Thyroid gland (tissue), 4 donors: ENCODE measurements around the gene E2F6.

Experiments
- POLR2A ChIP-seq, 2 donors: fragments of 450-650 bp; IDR thresholded peaks; one replicate each; pipeline ENCODE4 v1.6.1; 2017; ENCODE audit warnings: antibody characterized with exemption in 2 of 2, mild to moderate bottlenecking in 2 of 2, moderate library complexity in 1 of 2
- TF ChIP-seq, protein P1 (sequence below), 6 experiments: fragments of 200-600 bp in 3 of 6; fragments of 450-650 bp in 3 of 6; sonication (generic) in 3 of 6; IDR thresholded peaks; one replicate each; pipeline ENCODE4 v1.5.1; 2016 to 2019; ENCODE audit warnings: antibody characterized with exemption in 6 of 6, mild to moderate bottlenecking in 2 of 6, inconsistent platforms in 1 of 6, moderate library complexity in 1 of 6

DNA sequence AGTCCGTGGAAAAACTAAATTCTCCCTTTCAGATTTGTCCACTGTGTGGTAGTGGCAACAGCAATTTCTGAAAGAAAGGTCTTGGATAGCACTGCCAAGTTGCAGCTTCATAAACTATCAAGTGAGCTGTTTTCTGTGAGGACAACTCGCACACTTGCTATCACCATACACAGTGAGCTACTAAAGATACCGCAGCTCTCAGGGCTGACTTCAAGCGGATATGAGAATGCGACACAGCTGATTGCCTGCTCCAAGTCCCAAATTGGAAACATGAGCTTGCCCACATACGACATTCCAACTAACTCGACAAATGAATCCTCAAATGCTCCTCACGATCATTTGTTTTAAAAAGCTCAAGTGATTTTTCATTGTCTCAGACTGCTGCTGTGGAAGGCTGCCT, 46.2 kb downstream of the E2F6 start:
- TF ChIP-seq, protein P1, sequence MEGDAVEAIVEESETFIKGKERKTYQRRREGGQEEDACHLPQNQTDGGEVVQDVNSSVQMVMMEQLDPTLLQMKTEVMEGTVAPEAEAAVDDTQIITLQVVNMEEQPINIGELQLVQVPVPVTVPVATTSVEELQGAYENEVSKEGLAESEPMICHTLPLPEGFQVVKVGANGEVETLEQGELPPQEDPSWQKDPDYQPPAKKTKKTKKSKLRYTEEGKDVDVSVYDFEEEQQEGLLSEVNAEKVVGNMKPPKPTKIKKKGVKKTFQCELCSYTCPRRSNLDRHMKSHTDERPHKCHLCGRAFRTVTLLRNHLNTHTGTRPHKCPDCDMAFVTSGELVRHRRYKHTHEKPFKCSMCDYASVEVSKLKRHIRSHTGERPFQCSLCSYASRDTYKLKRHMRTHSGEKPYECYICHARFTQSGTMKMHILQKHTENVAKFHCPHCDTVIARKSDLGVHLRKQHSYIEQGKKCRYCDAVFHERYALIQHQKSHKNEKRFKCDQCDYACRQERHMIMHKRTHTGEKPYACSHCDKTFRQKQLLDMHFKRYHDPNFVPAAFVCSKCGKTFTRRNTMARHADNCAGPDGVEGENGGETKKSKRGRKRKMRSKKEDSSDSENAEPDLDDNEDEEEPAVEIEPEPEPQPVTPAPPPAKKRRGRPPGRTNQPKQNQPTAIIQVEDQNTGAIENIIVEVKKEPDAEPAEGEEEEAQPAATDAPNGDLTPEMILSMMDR (IDR thresholded peaks at IDR 0.05), result no peak
- no peak for TF ChIP-seq POLR2A (IDR thresholded peaks at IDR 0.05)
